ENCODE results near the gene CCDC112. TPM values are rescaled to one million over a fixed set of nuclear protein-coding genes. Genes with fewer than 3 reads are reported as not detected.

Gene CCDC112
- polyA plus RNA-seq, 12 donors, result 8.3 to 27.1 (median 9.5) TPM; not detected in 1

- no peak for DNase-seq
Measured at GRCh38 chr5:115320006-115320405, 23.6 kb upstream of the CCDC112 start.

GRCh38 chr5:115319007-115319406 lies 22.6 kb upstream of the CCDC112 start:
- DNase-seq, result no peak

- no peak for DNase-seq
Measured at GRCh38 chr5:115317736-115318135, 21.3 kb upstream of the CCDC112 start.

GRCh38 chr5:115317320-115317719 lies 20.9 kb upstream of the CCDC112 start:
- no peak for DNase-seq

- no peak for DNase-seq
Measured at GRCh38 chr5:115313632-115314031, 17.2 kb upstream of the CCDC112 start.

GRCh38 chr5:115313052-115313451 lies 16.6 kb upstream of the CCDC112 start:
- DNase-seq, result no peak

- peak; percentile 30 for DNase-seq
Measured at GRCh38 chr5:115309751-115310370, 13.4 kb upstream of the CCDC112 start.

GRCh38 chr5:115308815-115309214 lies 12.4 kb upstream of the CCDC112 start:
- DNase-seq, result no peak

- no peak for DNase-seq
Measured at GRCh38 chr5:115306011-115306536, 9.6 kb upstream of the CCDC112 start.

- no peak for DNase-seq
Measured at GRCh38 chr5:115304496-115304895, 8.0 kb upstream of the CCDC112 start.

GRCh38 chr5:115298811-115299210 lies 2.4 kb upstream of the CCDC112 start:
- DNase-seq, result no peak

GRCh38 chr5:115297031-115297430 lies 577 bp upstream of the CCDC112 start:
- no peak for DNase-seq

GRCh38 chr5:115295777-115296123 lies 704 bp downstream of the CCDC112 start:
- DNase-seq, result no peak

GRCh38 chr5:115291397-115291796 lies 5.1 kb downstream of the CCDC112 start:
- no peak for DNase-seq

GRCh38 chr5:115289104-115289503 lies 7.3 kb downstream of the CCDC112 start:
- DNase-seq, result no peak

GRCh38 chr5:115284021-115284420 lies 12.4 kb downstream of the CCDC112 start:
- DNase-seq, result no peak

GRCh38 chr5:115282131-115282530 lies 14.3 kb downstream of the CCDC112 start:
- no peak for DNase-seq

- no peak for DNase-seq
Measured at GRCh38 chr5:115274584-115274983, 21.9 kb downstream of the CCDC112 start.

GRCh38 chr5:115272297-115272958 lies 24.0 kb downstream of the CCDC112 start:
- DNase-seq, result no peak

- DNase-seq, result no peak
Measured at GRCh38 chr5:115271295-115272050, 25.0 kb downstream of the CCDC112 start.

- DNase-seq, result no peak
Measured at GRCh38 chr5:115267617-115268016, 28.8 kb downstream of the CCDC112 start.

GRCh38 chr5:115265220-115265619 lies 31.2 kb downstream of the CCDC112 start:
- DNase-seq, result no peak

GRCh38 chr5:115264786-115265185 lies 31.7 kb downstream of the CCDC112 start:
- DNase-seq, result no peak
